ENCODE data around the gene TMEM51.

TMEM51 gene

GRCh38 chr1:15220024-15220392 lies 66.5 kb downstream of the TMEM51 start:
- DNase-seq (ENCODE audit: extremely low read depth, insufficient read length) = no peak
- TF ChIP-seq CTCF (IDR thresholded peaks at IDR 0.05; ENCODE audit: insufficient read depth, low read length, poor library complexity, severe bottlenecking) = no peak
- H3K4me3 ChIP-seq (replicated peaks; ENCODE audit: low read depth, low read length) = no peak overlapping the region
- H3K36me3 ChIP-seq (ENCODE audit: control insufficient read depth, insufficient read depth, low read length) = no peaks in the 10 kb centered on the region
- H3K27me3 ChIP-seq (replicated peaks; ENCODE audit: control insufficient read depth, insufficient read depth, low read length) = no peaks in the 10 kb centered on the region

GRCh38 chr1:15220825-15221431 lies 67.4 kb downstream of the TMEM51 start:
- H3K36me3 ChIP-seq (ENCODE audit: control insufficient read depth, insufficient read depth, low read length) = no peaks in the 10 kb centered on the region
- no peak overlapping the region for H3K4me3 ChIP-seq (replicated peaks; ENCODE audit: low read depth, low read length)
- DNase-seq (ENCODE audit: extremely low read depth, insufficient read length) = no peak
- H3K27me3 ChIP-seq (replicated peaks; ENCODE audit: control insufficient read depth, insufficient read depth, low read length) = no peaks in the 10 kb centered on the region
- TF ChIP-seq CTCF (IDR thresholded peaks at IDR 0.05; ENCODE audit: insufficient read depth, low read length, poor library complexity, severe bottlenecking) = no peak

- DNase-seq (ENCODE audit: extremely low read depth, insufficient read length) = no peak
- H3K36me3 ChIP-seq (ENCODE audit: control insufficient read depth, insufficient read depth, low read length) = no peaks in the 10 kb centered on the region
- H3K4me3 ChIP-seq (replicated peaks; ENCODE audit: low read depth, low read length) = no peak overlapping the region
- no peak for TF ChIP-seq CTCF (IDR thresholded peaks at IDR 0.05; ENCODE audit: insufficient read depth, low read length, poor library complexity, severe bottlenecking)
- no peaks in the 10 kb centered on the region for H3K27me3 ChIP-seq (replicated peaks; ENCODE audit: control insufficient read depth, insufficient read depth, low read length)
These were observed 69.2 kb downstream of the TMEM51 start for GRCh38 chr1:15222653-15223303.

GRCh38 chr1:15224259-15224869 lies 70.8 kb downstream of the TMEM51 start:
- H3K36me3 ChIP-seq (ENCODE audit: control insufficient read depth, insufficient read depth, low read length) = no peaks in the 10 kb centered on the region
- no peak for DNase-seq (ENCODE audit: extremely low read depth, insufficient read length)
- no peak overlapping the region for H3K4me3 ChIP-seq (replicated peaks; ENCODE audit: low read depth, low read length)
- H3K27me3 ChIP-seq (replicated peaks; ENCODE audit: control insufficient read depth, insufficient read depth, low read length) = no peaks in the 10 kb centered on the region
- TF ChIP-seq CTCF (IDR thresholded peaks at IDR 0.05; ENCODE audit: insufficient read depth, low read length, poor library complexity, severe bottlenecking) = no peak

- H3K36me3 ChIP-seq (ENCODE audit: control insufficient read depth, insufficient read depth, low read length) = no peaks in the 10 kb centered on the region
- TF ChIP-seq CTCF (IDR thresholded peaks at IDR 0.05; ENCODE audit: insufficient read depth, low read length, poor library complexity, severe bottlenecking) = no peak
- H3K4me3 ChIP-seq (replicated peaks; ENCODE audit: low read depth, low read length) = no peak overlapping the region
- DNase-seq (ENCODE audit: extremely low read depth, insufficient read length) = no peak
- no peaks in the 10 kb centered on the region for H3K27me3 ChIP-seq (replicated peaks; ENCODE audit: control insufficient read depth, insufficient read depth, low read length)
These were observed 71.4 kb downstream of the TMEM51 start for GRCh38 chr1:15224974-15225373.

Measured in GM06990 (cell line).